A204.1 (cell line): ENCODE data around the gene CD300C.
"Not testable (repeated sequence)": the region's sequence is repeated elsewhere in the genome, so short reads cannot be mapped to it uniquely, and the experiment has no call there.

Experiments used
- FAIRE-seq: peaks from 2 replicates; lab custom pipeline; 2012; peaks lifted over from hg19 to GRCh38; lab: Jason Lieb, UNC

Gene CD300C

DNA sequence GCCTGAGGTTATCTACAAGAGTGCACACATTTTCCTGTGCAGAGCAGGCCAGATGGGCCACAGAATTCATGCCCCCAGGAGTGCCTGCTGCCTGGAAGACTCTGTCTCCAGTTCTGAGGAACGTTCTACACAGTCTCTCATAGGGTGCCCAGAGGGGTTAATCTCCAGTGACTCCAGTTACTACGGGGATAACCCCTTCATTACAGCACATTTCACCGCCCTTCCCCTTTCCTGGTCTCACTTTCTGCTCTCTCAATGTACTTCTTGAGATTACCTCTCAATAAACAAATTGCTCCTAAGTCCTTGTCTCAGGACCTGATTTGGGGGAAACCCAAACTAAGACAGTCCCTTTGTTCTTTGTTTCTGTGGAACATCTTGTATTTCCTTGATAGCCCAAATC, 15.7 kb upstream of the CD300C start:
- FAIRE-seq: no peak

DNA sequence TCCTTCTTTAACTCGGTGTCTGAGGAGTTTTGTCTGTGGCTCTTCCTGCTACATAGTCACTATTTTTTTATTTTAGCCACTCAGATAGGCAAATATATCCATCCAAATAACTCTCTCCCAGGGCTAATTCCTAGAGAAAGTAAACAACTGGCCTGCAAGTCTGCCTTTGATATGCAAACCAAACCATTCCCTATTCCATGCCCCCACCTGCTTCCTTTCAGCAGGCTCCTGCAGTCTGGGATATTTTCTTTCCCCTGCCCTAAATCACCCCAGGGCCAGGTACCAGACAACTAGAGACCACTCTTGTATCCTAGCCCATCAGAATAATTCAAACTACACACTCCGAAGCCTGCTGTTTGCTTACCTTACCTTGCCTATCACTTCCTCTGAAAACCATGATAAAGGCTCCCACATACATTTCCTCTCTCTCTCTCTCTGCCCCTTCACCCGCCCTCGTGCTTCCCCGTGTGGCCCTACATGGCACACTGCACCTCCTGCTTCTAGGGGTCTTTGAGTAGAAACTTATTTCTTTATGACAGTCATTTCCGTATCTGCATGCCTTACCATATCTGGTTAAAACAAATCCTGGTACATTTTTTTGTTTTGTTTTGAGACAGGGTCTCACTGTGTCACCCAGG, 13.1 kb upstream of the CD300C start:
- no peak for FAIRE-seq

DNA sequence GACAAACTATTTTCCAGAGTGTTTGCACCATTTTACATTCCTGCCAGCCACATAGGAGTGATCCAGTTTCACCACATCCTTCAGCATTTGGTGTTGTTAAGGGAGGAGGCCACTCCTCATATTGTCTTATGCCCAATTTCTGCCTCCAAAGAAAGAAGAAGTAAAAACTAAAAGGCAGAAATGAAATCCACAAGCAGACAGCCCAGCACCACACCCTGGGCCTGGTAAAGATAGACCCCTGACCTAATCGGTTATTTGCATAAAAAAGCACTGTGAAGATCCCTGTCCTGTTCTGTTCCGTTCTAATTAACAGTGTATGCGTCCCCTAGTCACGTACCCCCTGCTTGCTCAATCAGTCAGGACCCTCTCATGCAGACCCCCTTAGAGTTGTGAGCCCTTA, 12.5 kb upstream of the CD300C start:
- FAIRE-seq: not testable (repeated sequence)

DNA sequence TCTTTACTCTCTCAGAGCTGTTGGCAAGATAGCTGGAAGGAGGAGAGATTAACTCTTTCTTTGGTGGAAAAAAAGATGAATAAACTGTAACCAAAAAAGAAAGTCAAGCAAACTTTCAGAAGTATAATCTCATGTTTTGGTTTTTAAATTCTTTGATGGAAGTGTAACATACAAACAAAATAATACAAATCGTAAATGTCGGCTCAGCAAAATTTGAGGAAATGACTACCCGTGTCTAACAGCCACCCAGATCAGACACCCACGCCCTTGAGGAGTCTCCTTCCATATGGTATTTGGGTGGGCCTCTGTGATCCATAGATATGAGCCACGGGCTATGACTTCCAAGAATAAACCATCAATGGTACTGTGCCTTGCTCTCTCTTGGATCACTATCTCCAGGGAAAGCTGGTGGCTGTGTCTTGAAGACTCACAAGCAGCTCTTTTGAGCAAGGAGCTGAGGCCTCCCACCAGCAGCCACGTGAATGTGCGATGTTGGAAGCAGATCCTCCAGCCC, 9.6 kb upstream of the CD300C start:
- no peak for FAIRE-seq

DNA sequence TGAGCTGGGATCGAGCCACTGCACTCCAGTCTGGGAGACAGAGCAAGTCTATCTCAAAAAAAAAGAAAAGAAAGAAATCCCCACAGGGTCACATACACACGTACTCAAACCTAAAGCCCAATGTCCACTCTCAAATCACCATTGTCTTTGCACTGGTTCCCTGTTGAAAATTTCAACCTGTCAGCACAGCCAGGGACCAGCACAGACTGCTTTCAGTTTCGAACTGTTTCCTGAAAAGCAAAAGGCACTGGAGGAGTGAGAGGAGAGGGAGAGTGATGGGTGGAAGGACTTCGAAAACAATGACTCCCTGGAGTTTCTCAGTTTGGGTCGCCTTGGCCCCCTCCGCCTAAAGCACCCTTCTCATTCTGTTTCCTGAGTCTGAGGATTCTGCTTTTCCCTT, 9.0 kb upstream of the CD300C start:
- FAIRE-seq: no peak

DNA sequence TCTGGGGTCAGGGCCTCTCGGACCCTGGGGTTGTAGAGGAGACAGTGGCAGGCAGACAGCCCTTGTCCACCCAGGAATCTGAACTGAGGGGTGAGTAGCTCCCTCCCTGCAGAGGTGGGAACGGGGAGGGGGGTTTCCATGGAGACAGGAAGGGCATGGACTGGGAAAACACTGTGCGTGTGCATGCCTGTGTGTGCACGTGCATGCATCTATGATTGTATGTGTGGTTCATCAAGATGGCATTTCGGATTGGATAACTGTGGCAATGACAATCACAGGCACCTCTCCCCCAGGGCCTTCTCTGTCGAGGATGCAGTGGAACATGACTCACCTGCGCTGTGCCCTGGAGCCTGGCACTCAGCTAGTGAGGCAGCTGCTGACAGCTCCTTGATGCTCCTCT, 6.1 kb upstream of the CD300C start:
- no peak for FAIRE-seq

DNA sequence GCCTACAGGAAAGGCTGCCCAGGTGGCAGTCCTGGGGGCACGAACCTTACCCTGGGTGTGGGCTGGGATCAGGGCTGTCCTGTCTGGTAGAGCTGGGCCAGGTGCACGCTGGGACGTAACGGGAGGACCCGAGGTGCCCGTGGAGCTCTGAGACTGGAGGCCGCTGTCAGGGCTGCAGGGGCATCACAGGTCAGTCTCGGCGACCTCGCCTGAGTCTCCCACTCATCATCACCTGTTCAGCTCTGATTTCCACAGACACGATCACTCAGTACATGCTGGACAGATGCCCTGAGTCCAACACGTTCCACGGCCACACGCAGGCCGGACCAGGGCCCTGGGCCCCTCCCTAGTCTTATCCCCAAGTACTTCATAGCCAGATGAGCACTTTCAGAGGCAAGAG, 4.7 kb upstream of the CD300C start:
- FAIRE-seq: no peak

DNA sequence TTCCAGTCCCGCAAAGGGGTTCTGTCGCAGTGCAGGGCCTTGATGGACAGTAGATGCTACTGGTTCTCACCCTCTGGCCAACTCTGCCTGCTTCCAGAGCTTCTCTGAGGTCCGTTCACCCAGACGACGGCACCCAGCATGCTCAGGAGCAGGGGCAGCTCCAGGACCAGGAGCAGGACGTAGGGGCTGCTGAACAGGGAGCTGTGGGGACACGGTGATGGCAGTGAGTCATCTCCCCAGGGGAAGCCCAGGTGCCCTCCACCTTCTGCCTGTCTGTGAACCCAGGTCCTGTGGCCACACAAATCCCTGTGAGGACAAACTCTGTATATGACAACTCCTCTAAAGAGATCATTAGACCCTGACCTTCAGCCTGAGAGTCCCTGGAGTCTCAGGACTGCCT, 3.4 kb upstream of the CD300C start:
- no peak for FAIRE-seq

DNA sequence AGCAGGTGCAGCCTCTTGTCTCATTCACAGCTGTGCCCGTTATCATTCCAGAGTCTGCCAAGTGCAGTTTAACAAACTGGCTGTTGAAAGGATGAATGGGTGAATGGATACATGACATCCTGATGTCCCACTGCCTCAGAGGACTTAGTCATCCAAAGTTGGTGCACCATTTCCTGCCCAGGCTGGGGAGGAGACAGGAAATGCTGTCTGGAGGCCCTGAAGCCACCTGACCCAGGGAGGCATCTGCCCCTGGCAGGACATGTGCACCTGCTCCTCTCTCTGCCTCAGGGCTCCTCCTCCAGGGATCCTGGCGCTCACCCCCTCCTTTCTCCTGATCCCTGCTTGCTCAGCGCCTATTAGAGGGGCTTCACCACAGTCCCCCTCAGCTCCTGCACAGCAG, 1.8 kb upstream of the CD300C start:
- no peak for FAIRE-seq

DNA sequence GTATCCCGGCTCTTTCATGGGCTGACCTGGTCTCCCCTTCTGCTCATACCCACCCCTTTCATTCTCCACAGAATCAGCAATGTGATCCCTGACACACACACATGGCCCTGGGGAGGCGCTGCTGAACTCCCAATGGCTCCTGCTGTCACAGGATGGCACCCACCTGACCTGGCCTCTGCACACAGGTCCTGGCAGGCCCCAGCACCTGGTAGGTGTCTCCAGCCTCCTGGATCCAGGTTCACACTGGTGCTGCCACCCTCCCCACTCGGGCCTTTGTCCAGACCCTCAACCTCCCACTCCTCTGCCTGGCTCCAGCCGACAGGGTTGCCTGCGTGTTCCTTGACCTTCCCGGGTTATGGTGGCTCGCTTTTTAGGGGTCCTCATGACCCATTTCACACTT, 1.3 kb upstream of the CD300C start:
- FAIRE-seq: no peak

DNA sequence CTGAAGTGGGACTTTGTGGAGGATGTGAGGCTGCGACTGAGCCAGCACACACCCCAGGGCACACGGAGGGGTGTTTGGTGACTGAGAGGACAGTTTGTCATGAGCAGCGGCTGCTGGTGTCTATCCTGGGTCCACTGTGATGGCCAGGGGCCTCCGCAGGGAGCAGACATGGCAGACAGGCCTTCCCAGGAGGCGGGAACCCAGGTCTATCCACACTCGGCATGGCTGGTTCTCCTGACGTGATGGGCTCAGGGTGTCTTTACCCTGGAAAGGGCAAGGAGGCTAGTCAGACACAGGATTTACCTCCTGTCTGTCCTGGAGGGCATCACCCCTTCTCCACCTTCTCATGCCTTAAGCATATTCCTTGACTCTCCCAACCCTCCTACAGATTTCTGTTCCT, 671 bp upstream of the CD300C start:
- FAIRE-seq: no peak

DNA sequence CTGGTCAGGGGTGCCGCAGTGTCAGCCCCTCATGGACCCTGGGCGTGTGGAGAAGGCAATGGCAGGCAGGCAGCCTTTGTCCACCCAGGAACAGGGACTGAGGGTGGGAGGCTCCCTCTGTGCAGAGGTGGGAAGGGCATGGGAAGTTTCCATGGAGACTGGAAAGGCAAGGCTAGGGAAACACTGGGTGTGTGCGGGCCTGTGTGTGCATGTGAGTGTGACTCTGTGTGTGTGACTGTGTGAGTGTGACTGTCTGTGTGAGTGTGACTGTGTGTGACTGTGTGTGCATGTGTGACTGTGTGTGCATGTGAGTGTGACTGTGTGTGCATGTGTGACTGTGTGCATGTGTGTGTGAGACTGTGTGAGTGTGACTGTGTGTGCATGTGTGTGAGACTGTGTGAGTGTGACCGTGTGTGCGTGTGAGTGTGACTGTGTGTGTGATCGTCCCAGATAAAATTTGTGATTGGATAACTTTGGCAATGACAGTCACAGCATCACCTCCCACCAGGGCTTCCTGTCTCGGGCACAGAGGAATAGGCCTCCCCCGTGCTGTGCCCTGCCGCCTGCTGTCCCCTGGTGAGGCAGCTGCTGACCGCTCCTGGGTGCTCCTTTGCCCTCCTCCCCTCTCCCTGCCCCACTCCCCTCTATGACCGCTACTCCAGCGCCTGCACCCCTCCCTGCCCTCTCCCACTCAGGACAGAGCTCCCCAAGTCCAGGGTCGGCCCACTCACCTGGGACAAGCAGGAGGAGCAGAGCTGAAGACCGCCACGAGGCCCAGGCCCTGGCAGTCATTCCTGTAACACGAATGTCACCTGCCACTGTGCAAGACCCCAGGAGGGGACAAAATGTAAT, 698 bp downstream of the CD300C start:
- FAIRE-seq: no peak

DNA sequence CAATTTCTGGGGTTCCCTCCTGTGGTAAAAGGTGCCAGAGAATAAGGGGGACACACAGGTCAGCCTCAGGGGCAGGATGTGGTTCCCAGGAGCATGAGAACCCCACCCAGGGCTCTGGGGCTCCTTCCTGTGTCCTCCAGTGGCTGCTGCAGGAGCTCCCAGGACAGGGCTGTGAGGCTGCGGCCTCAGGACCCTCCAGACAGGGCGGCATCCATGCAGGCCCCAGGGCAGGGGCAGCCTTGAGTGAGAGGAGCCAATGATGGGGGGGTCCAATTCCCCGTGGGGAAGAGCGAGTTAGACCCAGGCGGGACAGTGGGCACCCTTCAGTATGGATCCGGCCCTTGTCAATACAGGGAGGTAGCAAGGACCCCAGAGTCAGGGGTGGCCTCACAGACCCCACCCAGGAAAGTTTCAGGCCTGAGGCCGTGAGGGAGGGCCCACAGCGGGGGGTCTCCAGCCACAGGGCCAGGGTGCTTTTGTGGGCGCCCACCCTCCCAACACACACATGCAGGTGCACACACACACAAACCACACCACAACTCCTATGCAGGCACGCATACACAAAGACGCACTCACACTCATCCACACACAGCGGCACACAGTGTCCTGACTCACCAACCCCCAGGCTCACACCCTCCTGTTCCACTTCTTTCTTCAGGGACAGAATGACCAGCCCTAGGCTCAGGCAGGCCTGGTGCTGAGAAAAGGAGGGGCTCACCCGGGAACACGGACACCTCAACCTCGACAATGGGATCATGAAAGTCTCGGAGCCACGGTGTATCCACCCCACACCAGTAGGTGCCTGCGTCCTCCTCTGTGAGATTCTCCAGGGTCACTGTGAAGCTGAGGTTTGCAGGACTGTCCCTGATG, 1.8 kb downstream of the CD300C start:
- FAIRE-seq: no peak

DNA sequence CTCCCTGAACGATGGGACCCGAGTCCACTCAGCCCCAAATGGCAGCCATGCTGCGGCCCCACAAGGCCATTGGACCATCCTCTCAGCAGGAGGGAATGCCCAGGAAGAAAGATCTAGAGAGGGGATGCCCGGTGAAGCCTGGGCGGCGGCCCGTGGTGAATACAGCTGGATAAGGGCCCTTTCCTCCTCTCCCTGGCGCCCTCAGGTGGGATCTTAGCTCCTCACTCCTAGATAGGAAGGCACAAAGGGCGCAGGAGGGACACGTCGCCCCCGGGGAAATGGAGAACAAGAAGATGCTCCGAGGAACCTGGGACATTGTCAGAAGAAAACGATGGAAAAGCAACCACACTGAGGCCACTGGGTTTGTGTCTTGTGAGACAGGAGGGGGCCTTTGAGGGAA, 2.5 kb downstream of the CD300C start:
- FAIRE-seq: no peak

DNA sequence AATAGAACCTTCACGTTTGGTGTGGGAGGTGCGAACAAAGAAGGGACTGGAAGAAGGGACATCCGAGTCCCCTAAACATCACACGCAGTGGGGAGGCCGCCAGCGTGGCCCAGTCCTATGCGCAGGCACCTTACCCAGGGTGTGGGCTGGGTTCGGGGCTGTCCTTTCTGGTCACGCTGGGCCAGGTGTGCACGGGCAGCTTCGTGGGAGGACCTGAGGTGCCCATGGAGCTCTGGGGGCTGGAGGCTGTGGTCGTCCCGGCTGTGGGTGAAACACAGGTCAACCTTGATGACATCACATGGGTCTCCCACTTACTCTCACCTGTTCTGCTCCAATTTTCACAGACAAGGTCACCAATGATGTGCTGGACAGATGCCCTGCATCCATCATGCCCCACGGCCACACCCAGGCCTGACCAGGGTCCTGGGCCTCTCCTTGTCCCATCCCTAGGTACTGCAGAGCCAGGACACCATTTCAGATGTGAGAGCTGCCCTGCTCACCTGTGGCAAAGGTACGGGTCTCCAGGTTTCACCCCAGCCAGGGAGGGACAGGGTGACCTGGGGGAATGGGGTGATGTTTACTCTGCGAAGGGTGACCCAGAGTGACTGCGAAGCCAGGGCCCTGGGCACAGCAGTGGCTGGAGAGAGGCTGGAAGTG, 3.1 kb downstream of the CD300C start:
- FAIRE-seq: no peak

DNA sequence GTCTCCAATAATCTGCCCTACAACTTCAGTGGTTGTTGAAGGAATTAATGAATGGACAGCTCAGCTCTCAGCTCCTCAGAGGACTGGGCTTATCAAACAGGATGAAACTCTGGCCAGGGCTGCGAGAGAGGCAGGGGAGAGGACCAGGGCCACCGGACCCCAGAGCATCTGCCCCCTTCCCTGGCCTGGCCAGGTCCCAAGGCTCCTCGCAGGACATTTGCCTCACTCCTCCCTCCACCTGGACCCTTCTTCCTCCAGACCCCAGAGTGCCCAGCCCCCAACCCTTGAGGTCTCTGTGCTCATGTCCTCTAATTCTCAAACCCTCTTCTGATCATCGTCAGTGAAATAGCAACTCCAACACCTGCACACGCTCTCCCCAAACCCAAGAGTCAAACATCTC, 3.7 kb downstream of the CD300C start:
- no peak for FAIRE-seq

DNA sequence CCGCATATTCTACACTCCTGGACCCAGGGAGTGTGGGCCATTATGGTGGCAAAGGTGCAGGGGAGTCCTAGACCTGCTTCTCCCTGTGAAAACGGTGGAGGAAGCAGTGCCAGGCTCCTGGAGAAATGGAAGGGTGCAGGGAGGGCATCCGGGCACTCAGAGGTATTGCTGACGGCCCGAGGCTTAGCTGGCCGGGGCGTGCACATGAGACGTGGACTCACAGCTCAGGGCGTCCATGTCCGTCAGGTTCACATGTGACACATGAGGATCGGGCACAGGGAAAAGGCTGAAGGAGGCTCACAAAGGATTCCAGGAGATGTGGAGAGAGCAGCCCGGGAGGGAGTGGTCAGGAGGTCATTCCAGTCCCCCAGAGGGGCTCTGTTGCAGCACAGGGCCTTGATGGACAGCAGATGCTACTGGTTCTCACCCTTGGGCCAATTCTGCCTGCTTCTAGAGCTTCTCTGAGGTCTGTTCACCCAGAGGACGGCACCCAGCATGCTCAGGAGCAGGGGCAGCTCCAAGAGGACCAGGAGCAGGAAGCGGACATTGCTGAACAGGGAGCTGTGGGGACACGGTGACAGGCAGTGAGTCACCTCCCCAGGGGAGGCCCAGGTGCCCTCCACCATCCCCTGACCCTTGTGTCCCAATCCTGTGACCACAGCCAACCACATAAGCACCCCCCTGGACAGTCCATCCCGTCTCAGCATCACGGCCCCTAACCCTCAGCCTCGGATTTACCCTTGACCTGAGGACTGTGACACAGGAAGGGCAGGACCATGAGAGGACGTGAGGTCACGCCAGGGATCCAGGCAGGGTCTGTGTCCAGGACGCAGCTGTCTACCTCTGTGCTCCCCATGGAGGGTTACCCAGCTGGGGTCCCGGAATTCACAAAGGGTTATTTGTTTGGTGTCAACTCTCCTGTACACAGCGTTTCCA, 4.5 kb downstream of the CD300C start:
- FAIRE-seq: no peak

DNA sequence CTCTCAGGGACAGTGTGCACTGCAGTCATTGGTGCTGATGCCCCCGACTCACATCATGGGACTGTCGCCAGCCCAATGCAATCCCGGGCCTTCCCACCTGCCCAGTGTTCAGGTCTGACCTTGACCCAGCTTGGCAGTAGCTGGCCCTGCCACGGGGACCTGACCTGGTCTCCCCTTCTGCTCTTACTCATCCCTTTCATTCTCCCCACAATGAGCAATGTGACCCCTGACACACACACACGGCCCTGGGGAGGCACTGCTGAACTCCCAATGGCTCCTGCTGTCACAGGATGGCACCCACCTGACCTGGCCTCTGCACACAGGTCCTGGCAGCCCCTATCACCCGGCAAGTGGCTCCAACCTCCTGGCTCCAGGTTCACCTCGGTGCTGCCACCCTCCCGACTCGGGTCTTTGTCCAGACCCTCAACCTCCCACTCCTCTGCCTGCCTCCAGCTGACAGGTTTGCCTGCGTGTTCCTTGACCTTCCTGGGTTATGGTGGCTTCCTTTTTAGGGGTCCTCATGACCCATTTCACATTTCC, 6.6 kb downstream of the CD300C start:
- FAIRE-seq: no peak

DNA sequence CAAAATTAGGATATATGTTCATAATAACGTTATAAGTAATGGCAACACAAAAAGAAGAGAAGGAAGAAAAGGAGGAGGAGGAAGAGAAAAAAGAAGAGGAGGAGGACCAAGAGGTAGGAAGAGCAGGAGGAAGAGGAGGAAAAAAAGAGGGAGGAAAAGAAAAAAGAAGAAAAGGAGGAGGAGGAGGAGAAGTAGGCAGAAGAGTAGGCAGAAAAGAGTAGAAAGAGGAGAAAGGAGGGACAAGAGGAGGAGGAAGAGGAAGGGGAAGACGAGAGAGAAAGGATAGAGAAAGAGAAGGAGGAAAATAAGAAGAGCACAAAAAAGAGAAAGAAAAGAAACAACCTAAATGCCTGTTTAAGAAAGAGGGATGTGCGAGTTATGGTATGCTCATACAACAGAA, 9.0 kb downstream of the CD300C start:
- no peak for FAIRE-seq

DNA sequence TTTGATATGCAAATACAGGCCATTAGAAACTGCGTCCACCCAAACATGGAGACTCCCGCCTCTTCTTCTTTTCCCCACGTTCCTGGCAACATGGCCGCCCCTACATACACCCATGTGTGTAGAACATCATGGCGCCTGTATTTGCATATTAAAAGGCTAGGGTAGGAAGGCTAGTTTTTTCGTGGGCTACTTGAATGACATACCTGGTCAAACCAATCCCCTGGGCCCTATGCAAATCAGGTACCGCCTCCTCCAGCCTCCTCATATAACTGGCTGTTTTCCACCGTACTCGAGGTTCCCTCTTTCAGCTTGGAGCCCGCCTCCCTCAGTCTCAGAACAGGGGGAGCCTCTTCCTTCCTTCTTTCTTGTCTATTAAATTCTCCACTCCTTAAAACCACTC, 13.8 kb downstream of the CD300C start:
- no peak for FAIRE-seq

DNA sequence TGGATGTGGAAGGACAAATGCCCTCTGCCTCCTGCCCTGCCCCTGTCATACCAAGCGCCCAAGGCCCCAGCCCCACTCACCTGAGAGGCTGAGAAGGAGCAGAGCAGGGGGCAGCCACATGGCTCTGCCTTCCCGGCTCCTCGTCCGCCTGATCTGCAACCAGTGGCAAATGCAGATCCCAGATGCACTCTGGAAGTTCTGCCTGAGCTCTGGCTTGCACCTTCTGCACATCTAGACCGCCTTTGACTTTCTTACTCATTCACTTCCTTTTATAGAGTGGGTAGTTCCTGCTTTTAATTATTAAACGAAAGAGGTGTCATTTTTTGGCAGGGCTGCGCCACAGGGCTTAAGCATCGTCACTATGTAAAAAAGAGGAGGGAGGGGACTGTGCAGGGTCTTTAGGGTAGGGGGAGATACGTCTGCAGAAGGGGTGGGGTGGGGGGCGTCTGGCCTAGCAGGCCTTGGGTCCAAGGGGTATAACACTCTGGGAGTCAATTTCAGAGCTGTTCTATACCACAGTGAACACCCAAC, 14.6 kb downstream of the CD300C start, which contains the start of gene CD300LB:
TSS of gene CD300LB (minus strand) at position 245 of the 531 bp plus-strand sequence. CDS start at position 120, 125 bp downstream.
- no peak for FAIRE-seq
